GM18526 (cell line): ENCODE results near the gene LHX2.

Experiments
- POLR2A ChIP-seq: IDR thresholded peaks from 3 replicates; pipeline ENCODE4 v1.6.1; 2011; ENCODE audit not compliant: insufficient read length; ENCODE audit errors: extremely low read depth

The LHX2 gene

DNA sequence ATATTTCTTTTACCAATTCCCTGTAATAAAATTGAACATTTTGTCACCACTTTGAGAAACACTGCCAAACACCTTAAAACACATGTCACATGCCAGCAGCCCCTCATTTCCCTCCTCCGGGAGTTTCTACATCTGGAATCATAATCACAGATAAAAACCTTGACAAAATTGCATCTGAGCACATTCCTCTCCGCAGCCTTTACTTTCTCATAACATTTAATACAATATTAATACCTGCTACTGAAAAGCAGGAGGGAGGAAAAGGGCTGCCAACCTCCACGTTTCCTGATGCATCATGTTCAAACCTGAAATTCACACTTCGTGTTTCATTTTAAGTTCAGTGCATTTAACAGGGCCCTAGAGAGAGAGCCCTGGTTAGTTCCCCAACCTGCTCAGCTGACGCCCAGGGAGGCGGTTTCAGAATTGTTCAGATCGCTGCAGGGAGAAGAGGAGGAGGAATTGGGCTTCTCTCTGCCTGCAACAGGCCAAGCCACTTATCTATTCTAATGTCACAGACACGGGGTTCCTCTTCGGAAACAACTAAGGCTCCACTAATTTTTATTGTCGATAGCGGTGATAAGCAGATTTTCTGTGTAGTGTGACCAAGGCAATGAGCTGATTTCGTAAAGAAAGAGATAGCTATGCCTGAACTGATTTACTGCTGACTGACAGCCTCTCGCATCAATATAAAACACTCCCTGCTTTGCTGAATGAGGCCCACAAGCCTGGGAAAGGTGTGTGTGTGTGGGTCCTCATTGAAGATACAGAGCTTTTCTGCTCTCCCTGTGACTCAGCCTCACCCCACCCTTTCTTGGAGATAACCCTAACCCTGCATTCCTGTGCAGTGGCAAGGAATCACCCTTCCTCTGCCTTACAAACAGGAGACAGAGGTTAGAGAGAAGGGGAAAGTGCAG lies 4.9 kb upstream of the LHX2 start:
- TF ChIP-seq POLR2A, result no peak

DNA sequence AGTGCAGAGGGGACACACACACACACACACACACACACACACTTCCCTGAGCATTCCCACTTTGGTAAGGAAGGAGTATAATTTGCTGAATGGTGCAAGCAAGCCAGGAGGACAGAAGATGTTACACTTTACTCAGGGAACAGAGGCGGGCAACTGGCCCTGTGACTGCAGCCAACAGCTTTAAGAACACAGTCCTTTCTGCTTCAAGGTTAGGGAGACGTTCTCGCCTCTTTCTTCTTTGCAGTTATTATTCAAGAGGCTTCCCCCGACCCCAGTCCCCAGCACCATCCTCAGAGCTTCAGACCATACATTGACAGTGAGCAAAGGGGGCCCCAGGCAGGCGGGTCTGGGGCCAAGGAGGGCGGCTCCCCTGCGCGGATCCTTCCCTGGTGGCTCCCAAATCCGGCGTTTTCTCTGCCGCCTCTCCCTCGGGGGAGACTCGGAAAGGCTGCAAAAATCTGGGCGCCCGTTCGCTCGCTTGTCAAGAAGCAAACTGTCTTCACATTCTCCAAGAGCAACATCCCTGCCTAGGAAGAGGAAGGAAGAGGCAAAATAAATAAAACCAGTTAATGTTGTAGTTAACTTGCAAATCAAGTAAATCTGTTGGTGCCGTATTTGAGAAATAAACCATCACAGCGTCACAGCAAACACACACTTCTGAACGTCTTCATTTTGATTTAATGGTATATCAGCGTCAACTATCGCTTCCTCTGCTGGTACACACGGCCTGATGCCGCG lies 3.8 kb upstream of the LHX2 start:
- no peak for TF ChIP-seq POLR2A

DNA sequence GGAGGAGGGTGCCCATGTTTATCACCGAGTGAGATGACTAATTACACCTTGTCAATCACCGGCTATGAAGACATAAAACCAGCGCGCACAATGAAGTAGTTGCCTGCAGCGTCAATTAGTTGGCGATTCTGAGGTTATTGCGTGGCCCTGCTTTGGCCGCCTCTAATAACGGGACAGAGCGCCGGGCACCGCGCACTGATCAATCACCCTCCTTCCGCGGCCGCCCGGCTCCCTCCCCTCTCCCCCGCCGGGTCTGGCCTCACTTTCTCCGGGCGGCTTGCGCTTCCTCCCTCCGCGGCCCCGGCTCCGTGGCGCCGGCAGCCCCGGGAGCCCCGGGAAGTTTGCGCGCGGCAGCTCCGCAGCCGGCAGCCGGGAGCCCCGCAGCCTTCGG lies 3.3 kb upstream of the LHX2 start:
- no peak for TF ChIP-seq POLR2A

DNA sequence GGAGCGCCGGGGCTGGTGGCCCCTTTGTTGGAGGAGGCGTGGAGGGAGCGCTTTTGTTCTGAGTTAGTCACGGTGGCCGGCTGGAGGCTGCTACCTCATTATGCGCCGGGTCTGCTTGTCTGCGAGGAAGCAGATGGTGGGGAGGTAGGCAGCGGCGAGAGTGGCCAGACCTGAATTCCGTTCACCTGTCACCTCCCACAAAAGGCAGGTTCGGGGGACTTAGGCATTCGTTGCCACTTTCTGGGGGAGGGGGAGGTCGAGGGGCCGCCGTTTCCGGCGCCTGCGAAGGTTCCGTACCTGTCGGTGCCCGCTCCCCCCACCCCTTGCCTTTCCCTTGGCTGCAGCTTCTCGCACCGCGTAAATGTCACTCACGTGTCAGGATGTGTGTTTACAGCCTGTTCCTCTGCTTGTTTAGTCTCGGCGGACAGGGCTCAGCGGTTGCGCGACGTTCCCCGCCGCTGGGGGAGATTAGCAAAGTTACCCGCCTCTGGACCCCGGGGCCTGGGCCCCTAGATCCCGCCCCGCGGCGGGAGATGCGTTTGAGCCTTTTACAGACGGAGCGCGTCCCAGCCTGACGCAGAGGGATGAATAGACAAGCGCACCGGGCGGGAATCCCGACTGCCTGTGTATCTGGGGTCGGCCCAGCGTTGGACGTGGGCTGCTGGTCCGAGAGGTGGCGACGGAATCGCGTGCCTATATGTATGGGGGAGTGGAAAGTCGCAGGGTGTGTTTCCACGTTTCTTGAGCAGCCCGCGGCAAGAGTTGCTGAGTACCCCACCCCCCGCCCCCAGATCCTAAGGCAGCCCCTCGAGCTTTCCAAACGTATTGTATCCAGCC lies 2.7 kb upstream of the LHX2 start:
- no peak for TF ChIP-seq POLR2A

DNA sequence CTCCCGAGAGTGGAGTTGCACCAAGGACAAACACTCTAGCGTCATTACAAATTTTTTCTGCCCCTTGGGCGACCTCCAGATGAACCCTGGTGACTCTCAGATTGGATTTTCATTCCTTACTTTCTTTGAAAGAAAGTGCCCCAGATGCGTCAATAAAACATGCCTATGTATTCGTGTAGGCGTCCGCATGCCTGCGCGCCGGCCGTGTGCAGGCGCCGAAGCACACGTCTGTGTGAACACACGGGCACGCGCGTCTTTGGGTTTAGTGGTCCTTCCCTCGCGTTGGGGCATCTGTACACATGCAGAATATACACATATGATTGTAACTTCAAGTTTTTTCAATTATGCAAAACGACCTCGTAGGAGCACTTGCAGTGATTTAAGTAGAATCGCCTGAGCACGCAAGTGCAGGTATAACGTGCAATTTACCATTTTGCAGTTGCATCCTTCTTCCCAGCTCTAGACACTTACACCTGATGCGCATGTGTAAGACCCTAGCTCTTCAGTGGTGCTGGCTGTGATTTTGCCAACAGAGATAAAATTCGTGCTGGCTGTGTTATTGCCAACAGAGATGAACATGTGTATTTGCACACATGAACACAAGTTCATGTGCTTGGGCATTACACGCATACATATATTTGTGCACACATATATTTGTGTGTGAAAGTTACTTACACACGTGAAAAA lies 1.9 kb upstream of the LHX2 start:
- no peak for TF ChIP-seq POLR2A

DNA sequence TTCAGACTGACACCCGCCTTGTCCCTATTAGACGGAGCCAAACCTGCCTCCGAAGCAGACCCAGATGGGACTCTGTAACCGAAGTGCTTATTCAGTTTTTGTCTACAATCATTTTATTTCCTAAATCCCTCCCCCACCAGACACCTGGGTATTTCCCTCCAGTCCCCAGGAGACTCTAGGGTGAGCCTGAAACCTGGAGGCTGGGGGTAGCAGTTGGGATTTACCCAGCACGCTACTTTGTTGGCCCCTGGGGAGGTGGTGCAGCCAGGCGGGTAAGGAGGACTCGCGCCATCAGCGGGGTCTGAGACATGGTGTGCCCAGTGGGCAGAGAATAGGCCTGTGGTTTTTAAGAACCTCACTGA lies 1.3 kb upstream of the LHX2 start:
- no peak for TF ChIP-seq POLR2A

DNA sequence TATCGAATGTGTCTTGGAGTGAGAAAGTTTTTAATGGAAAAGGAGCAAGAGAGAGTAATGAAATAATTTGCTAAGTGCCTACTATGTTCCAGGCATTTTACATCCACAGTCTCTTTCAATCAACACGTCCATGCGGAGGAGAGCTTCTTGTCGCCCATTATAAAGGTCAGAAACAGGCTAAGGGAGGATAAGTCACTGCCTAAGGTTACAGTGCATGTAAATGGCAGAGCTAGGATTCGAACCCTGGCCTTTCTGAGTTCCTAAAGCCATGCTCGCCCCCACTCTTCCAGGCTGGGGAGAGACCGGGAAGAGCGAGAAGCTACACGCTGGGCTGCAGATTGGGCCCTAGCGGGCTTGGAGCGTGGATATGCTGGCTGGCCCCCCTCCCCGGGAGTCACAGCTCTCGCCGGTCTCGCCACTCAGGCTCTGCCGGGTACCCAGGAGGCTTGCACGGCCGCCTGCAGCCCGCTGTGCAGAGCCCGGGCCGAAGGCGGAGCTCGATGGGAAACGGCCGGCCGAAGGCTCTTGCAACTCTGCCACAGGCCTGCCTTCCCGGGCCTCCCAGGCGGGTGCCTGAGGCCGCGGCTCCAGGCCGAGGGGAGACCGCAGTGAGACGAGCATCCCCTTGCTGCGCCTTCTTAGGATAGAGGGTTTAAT lies 775 bp upstream of the LHX2 start:
- TF ChIP-seq POLR2A, result no peak

DNA sequence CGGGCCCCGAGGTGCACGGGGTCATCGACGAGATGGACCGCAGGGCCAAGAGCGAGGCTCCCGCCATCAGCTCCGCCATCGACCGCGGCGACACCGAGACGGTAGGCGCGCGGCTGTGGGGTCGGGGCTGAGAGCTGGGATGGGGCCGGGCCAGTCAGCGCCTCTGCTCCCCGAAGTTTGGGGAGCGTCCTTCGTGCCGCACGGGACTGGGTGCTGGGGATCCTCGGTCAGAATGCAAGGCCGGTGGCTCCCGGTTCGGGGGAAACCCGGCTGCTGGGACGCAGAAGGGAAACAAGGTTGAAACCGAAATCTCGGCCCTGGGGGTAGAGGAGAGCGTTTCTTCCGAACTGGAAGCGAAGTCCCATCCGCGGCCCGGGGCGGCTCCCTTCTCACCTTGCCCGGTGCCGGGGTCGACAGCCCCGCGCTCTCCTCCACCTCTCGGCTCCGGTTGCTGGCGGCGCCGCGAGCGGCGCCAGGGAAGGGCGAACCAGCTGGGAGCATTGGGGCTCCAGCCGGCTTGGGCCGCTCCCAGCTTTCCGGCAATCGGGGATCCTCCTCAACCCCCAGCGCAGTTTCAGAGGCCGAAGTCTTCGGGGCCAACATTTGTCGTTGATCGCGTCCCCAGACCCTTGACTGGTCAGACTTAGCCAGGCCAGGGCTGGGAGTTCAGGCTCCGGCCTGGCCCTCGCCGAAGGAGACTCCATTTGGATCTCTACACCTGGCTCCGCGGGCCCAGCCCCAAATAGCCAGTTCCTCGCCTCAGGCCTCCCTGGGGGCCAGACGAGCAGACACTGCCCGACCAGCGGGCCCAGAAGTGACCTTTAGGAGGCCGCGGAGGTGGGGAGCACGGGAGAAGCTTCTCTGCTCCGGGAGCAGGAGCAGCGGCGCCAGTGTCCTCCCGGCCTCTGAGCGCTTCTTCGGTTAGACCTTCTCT lies 1.1 kb downstream of the LHX2 start:
- TF ChIP-seq POLR2A, result no peak

DNA sequence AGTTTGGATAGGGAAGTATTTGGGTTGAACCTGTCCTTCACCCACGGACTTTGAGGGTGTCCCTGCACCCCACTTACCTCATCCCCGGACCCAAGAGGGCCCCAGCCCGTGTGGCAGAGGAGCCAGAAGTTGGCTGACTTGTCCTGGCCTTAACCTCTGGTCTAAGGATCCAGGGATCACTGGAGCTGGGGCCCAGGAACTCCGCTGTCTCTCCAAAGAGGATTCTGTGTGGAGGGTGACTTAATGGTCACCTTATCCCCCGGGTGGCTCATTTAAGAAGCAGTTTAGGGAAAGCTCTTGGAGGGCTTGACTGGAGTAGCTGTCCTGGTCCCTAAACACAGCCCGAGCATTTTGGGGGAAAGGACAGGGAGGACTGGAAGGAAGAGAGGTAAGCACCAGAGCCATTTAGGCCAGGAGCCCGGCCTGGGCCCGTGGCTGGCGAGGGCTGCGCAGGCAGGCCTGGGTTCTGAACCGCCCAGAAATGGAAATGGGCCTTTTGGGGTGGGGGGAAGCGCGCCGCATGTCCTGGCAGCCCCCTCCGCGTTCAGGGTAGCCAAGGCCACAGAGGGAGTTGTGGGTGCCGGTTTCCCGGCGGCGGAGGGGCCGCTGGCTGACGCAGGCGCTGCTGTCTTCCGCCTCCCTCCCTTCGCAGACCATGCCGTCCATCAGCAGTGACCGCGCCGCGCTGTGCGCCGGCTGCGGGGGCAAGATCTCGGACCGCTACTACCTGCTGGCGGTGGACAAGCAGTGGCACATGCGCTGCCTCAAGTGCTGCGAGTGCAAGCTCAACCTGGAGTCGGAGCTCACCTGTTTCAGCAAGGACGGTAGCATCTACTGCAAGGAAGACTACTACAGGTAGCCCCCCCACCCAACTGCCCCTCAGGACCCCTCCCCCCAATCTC lies 2.0 kb downstream of the LHX2 start:
- no peak for TF ChIP-seq POLR2A

DNA sequence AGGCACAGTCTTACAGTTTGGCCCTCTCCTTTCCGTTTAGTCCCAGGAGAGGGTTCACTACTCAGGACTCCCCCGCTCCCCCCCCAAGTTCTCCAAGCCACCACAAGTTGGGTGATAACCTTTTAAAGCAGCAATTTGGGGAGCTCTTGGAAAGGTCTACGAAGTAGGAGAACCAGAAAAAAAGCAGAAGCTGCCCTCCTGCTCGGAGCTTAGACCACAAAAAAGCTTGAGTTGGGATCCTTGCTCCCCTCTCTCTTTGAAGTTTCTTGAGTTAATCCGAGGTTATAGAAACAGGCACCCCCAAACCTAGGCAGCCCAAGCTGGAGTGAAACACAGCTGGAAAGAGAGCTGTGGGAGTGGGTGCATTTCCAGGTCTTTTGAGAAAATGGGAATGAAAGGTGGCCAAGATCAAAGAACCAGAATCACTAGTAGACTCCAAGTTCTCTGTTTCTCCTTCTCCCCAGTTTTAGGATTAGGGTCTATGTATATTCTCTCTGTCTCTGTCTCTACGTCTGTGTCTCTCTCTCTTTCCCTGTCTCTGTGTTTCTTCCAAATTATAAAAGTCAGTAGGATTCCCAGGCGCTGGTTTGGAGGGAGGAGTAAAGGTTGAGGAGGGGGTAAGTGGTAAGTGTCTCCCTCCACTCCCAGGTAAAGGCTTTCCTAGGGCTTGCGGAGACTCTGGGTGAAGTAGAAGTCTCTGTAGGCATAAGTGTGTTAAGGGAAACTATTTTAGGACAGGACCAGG lies 2.8 kb downstream of the LHX2 start:
- TF ChIP-seq POLR2A, result no peak

DNA sequence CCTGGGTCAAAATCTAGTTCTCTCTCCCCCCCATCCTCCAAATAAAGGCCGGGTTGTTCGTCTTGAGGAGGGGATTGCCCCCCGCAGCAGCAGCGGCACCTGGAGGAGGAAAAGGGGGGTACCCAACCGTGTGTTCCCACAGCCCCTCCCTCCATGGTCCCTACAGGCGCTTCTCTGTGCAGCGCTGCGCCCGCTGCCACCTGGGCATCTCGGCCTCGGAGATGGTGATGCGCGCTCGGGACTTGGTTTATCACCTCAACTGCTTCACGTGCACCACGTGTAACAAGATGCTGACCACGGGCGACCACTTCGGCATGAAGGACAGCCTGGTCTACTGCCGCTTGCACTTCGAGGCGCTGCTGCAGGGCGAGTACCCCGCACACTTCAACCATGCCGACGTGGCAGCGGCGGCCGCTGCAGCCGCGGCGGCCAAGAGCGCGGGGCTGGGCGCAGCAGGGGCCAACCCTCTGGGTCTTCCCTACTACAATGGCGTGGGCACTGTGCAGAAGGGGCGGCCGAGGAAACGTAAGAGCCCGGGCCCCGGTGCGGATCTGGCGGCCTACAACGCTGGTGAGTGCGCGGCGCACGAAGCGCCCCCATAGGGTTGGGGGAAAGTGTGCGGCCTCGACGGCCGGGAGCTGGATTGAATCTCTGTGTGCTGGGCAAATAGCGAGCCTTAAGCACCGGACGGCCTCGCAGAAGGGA lies 3.5 kb downstream of the LHX2 start:
- no peak for TF ChIP-seq POLR2A
